OCI-LY1 (cell line): Measurements from ENCODE around the gene COG2.

Source experiments
- CTCF ChIP-seq: fragments of 200-600 bp; sonication (generic), shearing (Covaris generic); IDR thresholded peaks from 2 replicates; pipeline ENCODE4 v1.5.1; 2017; ENCODE audit warnings: mild to moderate bottlenecking, antibody characterized with exemption, low read length, moderate library complexity, mixed read lengths
- EZH2 ChIP-seq: fragments of 200-600 bp; sonication (generic), shearing (Covaris generic); IDR thresholded peaks from 2 replicates; pipeline ENCODE4 v1.8.0; 2017; ENCODE audit warnings: borderline replicate concordance, mixed run types, mild to moderate bottlenecking, antibody characterized with exemption, low read length, moderate library complexity, mixed read lengths

DNA sequence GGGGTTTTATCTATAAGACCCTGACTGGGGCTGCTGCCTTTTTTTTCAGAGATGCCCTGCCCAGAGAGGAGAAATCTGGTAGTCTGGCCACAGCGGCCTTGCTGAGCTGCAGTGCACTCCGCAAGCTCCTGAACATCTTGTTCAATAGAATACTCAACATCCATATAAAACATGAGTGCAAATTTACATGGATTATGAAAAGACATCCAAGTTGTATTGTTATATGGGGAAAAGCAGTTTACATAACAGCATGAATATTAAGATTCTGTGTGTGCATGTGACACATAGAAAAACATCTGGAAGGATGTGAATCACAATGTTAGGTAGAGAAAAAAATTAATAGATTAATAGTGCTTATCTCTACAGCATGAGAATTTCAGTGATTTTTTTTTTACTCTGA lies 16.4 kb downstream of the COG2 start:
- no peak for TF ChIP-seq CTCF
- no peak for TF ChIP-seq EZH2
